Duodenal mucosa (tissue), 2 donors: ENCODE data around the gene GJA5.

Experiments used
- H3K27ac ChIP-seq: one replicate; pipeline ENCODE4 v1.7.0; 2013; ENCODE audit warnings: low read depth, low read length
- H3K27me3 ChIP-seq, 2 donors: one replicate each; pipeline ENCODE4 v1.7.0; 2013; ENCODE audit warnings: low read length in 2 of 2, control low read depth in 1 of 2; ENCODE audit not compliant: insufficient read depth in 2 of 2, control insufficient read depth in 1 of 2
- H3K36me3 ChIP-seq, 2 donors: one replicate each; pipeline ENCODE4 v1.7.0; 2013; ENCODE audit warnings: low read length in 2 of 2, control low read depth in 1 of 2; ENCODE audit not compliant: insufficient read depth in 2 of 2, control insufficient read depth in 1 of 2
- H3K4me1 ChIP-seq, 2 donors: one replicate each; pipeline ENCODE4 v1.7.0; 2013; ENCODE audit warnings: low read length in 2 of 2, control low read depth in 1 of 2; ENCODE audit not compliant: insufficient read depth in 2 of 2, control insufficient read depth in 1 of 2
- H3K4me3 ChIP-seq, 2 donors: one replicate each; pipeline ENCODE4 v1.7.0; 2013; ENCODE audit warnings: low read length in 2 of 2, low read depth in 1 of 2
- H3K9ac ChIP-seq, 2 donors: one replicate each; pipeline ENCODE4 v1.7.0; 2013; ENCODE audit warnings: low read length in 2 of 2, low read depth in 1 of 2
- H3K9me3 ChIP-seq, 2 donors: one replicate each; pipeline ENCODE4 v1.7.0; 2013; ENCODE audit warnings: low read length in 2 of 2, control low read depth in 1 of 2; ENCODE audit not compliant: control insufficient read depth in 1 of 2

GJA5 gene

GRCh38 chr1:147786536-147786935, 26.1 kb upstream of the GJA5 start:
- Histone ChIP-seq H3K36me3 (no peaks in the 10 kb centered on the region), H3K27ac (no peak overlapping the region), H3K4me3 (no peak overlapping the region), H3K9ac (no peak overlapping the region), H3K9me3 (no peaks in the 10 kb centered on the region), H3K27me3 (no peaks in the 10 kb centered on the region), H3K4me1 (no peaks in the 10 kb centered on the region)

- H3K27ac ChIP-seq = no peak overlapping the region
- no peaks in the 10 kb centered on the region for H3K4me1 ChIP-seq
- H3K27me3 ChIP-seq = no peaks in the 10 kb centered on the region
- H3K9ac ChIP-seq = no peak overlapping the region
- H3K36me3 ChIP-seq = no peaks in the 10 kb centered on the region
- no peak overlapping the region for H3K4me3 ChIP-seq
- no peaks in the 10 kb centered on the region for H3K9me3 ChIP-seq
Measured at GRCh38 chr1:147785794-147786506, 25.5 kb upstream of the GJA5 start.

DNA sequence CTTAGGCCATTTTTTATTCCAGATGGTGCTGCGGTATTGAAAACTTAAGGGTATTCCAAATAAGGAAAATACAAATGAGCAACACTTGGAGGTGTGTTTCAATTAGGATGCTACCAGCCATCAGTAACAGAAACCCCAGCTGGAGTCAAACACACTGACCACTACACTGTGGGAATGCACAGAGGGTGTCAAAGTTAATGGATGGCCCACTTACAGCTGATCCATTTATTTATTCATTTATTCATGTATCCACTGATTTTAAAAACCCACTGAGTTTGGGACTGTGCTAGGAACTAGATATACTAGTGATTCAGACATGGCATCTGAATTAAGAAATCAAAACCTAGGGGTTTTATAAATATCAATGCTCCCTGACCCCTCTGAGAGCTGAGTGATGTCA, 24.5 kb upstream of the GJA5 start:
- peaks cover 1 to 3% of the 10 kb centered on the region in 2 donors for H3K27me3 ChIP-seq
- no peak overlapping the region for H3K9ac ChIP-seq
- no peaks in the 10 kb centered on the region for H3K9me3 ChIP-seq
- no peak overlapping the region for H3K4me3 ChIP-seq
- no peaks in the 10 kb centered on the region for H3K4me1 ChIP-seq
- H3K36me3 ChIP-seq = no peaks in the 10 kb centered on the region
- H3K27ac ChIP-seq = no peak overlapping the region

- Histone ChIP-seq H3K27me3 (peaks cover 3 to 5% of the 10 kb centered on the region in 2 donors), H3K27ac (no peak overlapping the region), H3K9ac (no peak overlapping the region)
Measured at GRCh38 chr1:147781056-147781471, 20.7 kb upstream of the GJA5 start.

GRCh38 chr1:147777694-147778093, 17.3 kb upstream of the GJA5 start:
- Histone ChIP-seq H3K4me1 (no peaks in the 10 kb centered on the region), H3K9me3 (no peaks in the 10 kb centered on the region), H3K4me3 (no peak overlapping the region), H3K9ac (no peak overlapping the region), H3K27ac (no peak overlapping the region), H3K27me3 (peaks cover 6 to 10% of the 10 kb centered on the region in 2 donors), H3K36me3 (no peaks in the 10 kb centered on the region)

More at GRCh38 chr1:147781056-147781471, 20.7 kb upstream of the GJA5 start:
- H3K4me1 ChIP-seq = no peaks in the 10 kb centered on the region
- no peak overlapping the region for H3K4me3 ChIP-seq
- H3K36me3 ChIP-seq = no peaks in the 10 kb centered on the region
- no peaks in the 10 kb centered on the region for H3K9me3 ChIP-seq

DNA sequence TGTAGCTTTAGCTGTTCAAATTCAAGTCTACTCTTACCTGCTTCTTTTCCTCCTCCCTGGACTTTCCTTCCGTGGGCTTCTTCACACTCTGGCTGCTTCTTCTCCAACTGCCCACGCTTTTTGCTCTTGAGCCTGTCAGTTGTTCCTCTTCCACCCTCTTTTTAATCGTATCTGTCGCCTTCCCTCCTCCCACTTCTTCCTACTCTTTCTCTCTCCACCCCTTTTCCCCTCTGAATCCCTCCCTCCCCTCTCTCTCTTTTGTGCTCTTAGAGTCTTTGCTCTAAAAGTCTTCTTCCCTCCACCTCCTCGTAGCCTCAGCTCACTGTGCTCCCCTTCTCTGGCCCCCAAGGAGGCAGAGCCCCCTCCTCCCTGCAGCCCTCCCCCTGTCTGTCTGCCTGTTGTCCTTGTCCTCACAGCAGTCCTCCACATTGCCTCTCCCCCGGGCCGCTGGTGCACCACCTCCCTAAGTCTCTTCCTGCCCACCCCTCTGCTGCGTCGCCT, 12.9 kb upstream of the GJA5 start:
- H3K9ac ChIP-seq = no peak overlapping the region
- no peak overlapping the region for H3K27ac ChIP-seq
- no peaks in the 10 kb centered on the region for H3K9me3 ChIP-seq
- peaks cover 3 to 8% of the 10 kb centered on the region in 2 donors for H3K27me3 ChIP-seq
- no peaks in the 10 kb centered on the region for H3K4me1 ChIP-seq
- H3K36me3 ChIP-seq = no peaks in the 10 kb centered on the region
- no peak overlapping the region for H3K4me3 ChIP-seq

DNA sequence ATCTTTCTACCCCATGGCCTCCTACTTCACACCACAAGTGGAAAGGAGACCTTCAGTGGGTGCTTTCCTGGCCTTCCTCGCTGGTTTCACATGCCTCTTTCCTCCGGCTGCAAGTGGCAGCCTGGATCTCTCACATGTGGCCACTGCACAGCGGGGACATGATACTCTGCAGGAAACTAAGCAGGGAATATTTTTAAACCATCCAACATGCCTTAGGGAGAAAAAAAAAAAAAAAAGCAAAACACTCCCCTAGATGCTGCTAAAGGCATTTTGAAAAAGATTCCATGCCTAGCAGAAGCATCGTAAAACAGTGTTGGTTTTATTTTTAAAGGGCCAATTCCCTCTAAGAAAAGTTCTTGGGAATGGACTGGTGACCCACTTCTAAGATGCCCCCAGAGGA, 12.2 kb upstream of the GJA5 start:
- Histone ChIP-seq H3K27ac (no peak overlapping the region), H3K4me3 (no peak overlapping the region), H3K9ac (no peak overlapping the region), H3K9me3 (no peaks in the 10 kb centered on the region), H3K4me1 (no peaks in the 10 kb centered on the region), H3K27me3 (peaks cover 3 to 8% of the 10 kb centered on the region in 2 donors), H3K36me3 (no peaks in the 10 kb centered on the region)

GRCh38 chr1:147771226-147772125, 11.1 kb upstream of the GJA5 start:
- H3K36me3 ChIP-seq = no peaks in the 10 kb centered on the region
- H3K27ac ChIP-seq = no peak overlapping the region
- H3K9ac ChIP-seq = no peak overlapping the region
- no peaks in the 10 kb centered on the region for H3K4me1 ChIP-seq
- no peak overlapping the region for H3K4me3 ChIP-seq
- H3K27me3 ChIP-seq = peaks cover 3 to 8% of the 10 kb centered on the region in 2 donors
- H3K9me3 ChIP-seq = no peaks in the 10 kb centered on the region

DNA sequence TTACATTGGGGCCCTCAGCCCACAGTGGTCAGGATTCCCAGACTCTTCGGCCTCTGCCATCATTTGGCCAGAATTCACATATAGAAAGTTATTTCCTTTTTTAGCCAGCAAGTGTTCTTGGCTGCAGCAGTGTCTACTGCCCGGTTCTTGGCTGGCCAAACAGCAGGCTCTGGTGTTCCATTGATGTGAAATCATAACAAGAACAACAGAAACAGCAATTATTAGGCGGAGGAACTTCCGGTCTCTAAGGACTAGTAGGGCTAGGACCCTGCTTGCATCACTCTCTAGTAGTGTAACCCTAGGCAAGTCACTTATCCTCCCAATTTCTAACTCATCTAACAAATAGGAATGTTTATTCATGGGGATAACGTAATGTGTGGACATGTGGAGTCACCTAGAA, 8.7 kb upstream of the GJA5 start:
- Histone ChIP-seq H3K4me3 (no peak overlapping the region), H3K36me3 (no peaks in the 10 kb centered on the region), H3K9me3 (no peaks in the 10 kb centered on the region), H3K27ac (no peak overlapping the region), H3K27me3 (peaks cover 0 to 3% of the 10 kb centered on the region in 2 donors), H3K9ac (no peak overlapping the region), H3K4me1 (no peaks in the 10 kb centered on the region)

DNA sequence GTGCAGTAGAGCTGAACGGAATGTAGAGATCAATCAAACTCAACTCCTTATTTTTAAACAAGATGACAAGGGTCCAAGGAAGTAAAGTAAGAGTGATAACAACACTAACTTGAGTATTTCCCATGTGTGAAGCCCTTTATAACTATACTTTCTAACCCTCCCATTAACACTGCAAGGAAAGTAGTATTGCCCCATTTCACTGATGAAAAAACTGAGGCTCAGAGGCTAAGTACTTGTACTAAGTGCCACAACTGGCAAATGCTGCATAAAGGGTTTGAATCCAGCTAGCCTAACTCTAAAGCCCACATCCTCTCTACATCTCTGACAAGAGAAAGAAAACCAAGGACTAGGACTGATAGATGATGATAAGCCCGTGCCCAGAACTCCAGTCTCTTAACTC, 8.2 kb upstream of the GJA5 start:
- Histone ChIP-seq H3K9me3 (no peaks in the 10 kb centered on the region), H3K4me3 (no peak overlapping the region), H3K27me3 (peaks cover 0 to 2% of the 10 kb centered on the region in 2 donors), H3K9ac (no peak overlapping the region), H3K36me3 (no peaks in the 10 kb centered on the region), H3K27ac (no peak overlapping the region), H3K4me1 (no peaks in the 10 kb centered on the region)
